ENCODE data around the gene COG6. TPM values are rescaled to one million over a fixed set of nuclear protein-coding genes. Genes with fewer than 3 reads are reported as not detected.
A peak's percentile ranks its signal among the peaks of the same experiment; 100 is the strongest.

The COG6 gene
- total RNA-seq, result 14.0 and 16.8 TPM in 2 replicates

DNA sequence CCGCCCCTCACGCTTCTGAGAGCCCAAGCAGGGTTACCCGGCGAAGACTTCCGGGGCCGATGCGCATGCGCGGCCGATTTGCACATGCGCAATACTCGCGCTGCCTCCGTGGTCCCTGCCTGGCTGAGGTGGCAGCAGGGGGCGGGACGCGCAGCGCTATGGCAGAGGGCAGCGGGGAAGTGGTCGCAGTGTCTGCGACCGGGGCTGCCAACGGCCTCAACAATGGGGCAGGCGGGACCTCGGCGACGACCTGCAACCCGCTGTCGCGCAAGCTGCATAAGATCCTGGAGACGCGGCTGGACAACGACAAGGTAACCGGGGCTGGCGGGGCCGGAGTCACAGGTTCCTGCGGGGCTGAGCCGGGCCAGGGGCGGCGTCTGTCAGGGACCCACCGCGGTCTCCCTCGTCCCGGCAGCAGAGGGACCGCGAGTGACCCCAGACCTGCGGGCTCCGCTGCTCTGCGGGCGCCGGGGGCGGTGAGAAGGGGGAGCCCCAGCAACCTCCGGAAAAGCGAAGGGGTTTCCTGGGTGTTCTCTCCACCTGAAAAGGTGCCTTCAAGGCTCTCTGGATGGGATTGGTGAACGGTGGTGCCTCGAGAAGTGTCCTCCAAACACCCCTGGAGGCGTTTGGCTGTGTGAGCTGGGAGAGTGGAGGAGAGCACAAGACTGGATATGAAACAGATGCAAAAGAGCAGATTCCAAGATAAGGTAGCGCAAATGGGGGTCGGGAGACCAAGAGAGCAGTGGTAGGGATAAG, at the start of gene COG6:
Gene COG6 (plus strand): TSS at position 94 of the 756 bp plus-strand sequence. CDS start 65 bp downstream, at position 159.
- peak; percentile 82 to 89 for DNase-seq (ENCODE audit: low read depth in 2 of 2)

DNA sequence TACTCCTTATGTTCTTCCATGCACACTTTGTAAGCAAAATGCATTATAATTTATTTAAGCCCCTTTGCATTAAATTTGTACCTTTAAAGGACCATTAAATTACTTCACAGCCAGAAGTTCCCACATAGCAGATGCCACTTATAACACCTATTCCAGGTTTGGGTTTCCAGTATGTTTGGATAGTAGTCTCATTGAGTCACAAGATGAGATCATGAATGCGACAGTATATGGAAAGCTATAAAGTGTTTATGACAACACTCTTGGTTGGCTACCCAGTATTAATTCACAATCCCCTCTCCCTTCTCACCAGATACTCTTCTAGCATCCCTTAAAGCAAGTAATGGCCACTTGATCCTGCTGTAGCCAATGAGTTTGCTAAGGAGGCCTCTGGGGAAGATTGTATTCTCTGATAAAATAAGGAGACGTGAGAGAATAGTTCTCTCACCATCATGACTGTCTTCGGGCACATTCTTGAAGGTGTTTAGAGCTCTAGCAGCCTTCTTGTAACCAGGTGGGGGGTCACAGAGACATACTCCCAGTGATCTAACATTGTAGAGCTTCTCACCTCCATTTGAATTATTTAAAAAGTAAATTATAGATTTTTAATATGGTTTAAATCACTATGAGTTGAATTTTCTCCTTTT, 49.7 kb upstream of the COG6 start:
- no peak for DNase-seq (ENCODE audit: low read depth in 2 of 2)

DNA sequence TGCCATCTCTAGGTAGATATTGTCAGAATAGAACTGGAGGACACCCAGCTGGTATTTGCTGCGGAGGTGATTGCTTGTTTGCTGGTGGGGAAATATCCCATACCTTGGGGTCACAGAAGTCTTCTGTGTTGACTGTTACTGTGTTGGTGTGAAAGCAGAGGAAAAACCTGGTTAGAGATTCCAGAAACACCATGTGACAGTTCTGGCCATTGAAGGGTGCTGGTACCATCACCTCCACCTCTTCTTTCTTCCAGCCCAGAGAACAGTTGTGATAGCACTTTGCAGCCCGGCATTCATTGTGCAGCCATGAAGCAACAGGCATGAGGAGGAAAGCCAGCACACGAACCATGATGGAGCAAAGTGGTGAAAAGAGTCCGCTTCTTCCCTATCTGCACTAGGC, 47.6 kb upstream of the COG6 start:
- no peak for DNase-seq (ENCODE audit: low read depth in 2 of 2)

DNA sequence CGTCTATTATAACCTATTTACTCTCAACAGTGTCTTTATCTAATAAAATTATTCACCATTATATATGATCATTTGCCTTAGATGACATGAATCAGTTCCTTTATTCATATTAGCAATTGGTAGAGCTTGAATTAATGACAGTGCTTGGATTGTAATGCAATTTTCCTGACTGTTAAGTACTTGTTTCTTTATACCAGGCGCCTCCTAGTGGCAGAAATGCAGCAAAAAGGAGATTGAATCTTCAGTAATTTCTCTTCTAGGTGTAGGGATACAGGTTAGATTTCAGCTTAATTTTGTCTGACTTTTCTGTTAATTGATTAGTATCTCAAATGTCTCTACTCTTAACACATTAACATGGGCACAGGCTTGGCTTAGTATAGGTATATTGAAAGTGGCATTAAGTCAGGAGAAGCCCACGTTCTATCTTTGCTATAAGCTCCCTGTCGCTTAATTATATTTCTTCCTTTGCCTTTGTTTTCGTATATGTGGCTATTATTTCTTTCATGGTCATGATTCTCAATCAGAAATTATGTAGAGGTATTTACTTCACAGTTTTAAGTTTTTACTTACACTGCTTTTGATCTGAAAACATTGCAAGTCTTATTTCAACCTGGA, 43.3 kb upstream of the COG6 start:
- peak; percentile 69 to 82 for DNase-seq (ENCODE audit: low read depth in 2 of 2)

DNA sequence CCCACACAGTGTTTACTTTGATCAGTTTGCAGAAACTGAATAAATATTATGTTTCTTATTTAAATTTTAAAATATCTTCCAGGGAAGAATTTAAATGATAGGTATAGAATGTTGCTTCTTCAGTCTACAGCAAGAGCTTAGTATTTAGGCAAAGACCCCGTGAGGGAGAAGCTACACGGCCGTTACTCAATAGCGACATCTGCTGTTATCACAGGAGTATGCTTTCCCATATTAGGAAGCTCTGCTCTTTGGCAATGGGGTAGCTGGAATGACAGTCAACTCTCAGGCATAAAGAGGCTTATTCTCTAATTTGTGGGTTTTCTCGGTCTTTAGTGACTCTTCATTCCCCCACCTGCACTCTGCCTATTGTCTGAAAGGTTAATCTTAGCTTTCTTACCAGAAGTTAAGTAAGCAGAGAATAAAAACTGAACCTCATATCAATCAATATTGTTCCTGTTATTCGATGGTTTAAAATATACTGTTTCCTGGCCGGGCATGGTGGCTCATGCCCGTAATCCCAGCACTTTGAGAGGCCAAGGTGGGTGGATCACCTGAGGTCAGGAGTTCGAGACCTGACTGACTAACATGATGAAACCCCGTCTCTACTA, 39.3 kb upstream of the COG6 start:
- DNase-seq (ENCODE audit: low read depth in 2 of 2), result peak; percentile 63 to 75

DNA sequence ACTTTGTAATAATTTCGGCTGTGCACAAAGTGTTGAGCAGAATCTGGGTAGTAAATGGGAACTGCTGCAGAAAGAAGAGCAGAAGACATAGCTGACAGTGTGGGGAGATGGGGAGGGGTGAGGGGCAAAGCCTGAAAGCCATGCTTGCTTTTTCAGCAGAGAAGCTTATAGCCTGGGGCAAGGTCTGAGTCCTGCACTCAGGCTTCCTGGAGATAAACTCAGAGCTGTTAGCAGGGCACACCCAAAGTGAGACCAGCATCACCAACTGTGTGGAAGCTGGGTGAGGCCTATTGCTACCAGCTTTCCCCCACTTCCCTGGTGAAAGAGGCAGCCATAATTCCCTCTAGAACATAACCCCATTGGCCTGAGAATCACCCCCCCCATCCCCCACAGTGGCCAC, 36.9 kb upstream of the COG6 start:
- no peak for DNase-seq (ENCODE audit: low read depth in 2 of 2)

DNA sequence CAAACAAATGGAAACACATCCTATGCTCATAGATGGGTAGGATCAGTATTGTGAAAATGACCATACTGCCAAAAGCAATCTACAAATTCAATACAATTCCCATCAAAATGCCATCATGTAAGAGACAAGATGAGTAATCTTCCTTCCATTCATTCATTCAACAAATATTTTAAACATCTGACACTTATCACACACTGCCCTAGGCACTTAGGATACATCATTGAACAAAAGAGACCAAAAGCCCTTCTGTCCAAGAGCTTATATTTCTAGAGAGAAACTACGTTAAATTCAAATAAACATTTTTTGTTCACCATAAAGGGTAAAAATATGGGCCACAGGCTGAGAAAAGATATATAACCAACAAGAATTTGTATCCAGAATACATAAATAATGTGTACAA, 32.0 kb upstream of the COG6 start:
- DNase-seq (ENCODE audit: low read depth in 2 of 2), result no peak

DNA sequence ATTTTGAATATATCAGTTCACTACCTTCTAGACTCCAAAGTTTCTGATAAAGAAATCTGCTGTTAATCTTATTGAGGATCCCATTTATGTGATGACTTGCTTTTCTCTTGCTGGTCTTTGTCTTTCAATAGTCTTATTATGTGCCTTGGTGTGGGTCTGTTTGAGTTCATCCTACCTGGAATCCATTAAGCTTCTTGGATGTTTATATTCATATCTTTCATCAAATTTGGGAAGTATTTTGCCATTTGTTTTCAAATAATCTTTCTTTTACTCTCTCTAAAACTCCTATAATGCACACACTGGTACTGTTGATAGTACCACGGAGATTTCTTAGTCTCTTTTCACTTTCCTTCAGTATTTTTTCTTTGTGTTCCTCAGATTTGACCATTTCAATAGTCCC, 24.2 kb upstream of the COG6 start:
- no peak for DNase-seq (ENCODE audit: low read depth in 2 of 2)

DNA sequence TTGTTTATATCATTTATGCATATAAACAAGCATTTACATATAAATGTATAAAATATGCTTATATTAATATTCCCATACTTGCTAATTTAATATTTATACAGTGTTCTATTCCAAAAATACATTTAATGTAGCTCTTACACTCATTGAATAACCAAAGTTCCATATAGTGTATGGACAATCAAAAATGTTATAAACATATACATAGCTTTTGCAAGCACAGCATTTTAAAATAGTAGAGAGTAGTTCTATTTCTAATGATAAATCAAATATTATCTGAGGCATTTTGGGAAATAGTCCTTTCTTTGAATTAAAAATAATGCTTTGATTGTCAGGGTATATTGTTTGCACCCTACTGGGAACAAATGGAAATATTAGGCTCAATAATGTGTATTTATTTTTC, 22.5 kb upstream of the COG6 start:
- DNase-seq (ENCODE audit: low read depth in 2 of 2), result no peak

DNA sequence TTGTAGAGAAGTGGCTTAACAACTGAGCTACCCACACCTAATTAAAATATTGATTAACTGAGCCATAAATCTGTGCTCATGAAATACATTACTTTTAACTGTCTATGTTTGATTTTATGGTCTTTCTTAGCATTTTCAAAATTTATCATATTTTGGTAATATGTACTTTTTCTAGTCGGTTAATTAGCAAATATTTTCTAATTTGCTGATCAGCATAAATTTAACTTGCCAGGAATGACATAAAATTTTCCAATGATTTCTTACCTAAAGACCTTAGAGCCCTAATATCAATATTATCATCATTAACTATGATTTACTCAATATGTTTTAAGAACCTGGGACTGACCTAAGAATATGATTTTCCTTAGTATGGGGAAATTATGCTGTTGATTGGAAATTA, 19.9 kb upstream of the COG6 start:
- DNase-seq (ENCODE audit: low read depth in 2 of 2), result no peak

DNA sequence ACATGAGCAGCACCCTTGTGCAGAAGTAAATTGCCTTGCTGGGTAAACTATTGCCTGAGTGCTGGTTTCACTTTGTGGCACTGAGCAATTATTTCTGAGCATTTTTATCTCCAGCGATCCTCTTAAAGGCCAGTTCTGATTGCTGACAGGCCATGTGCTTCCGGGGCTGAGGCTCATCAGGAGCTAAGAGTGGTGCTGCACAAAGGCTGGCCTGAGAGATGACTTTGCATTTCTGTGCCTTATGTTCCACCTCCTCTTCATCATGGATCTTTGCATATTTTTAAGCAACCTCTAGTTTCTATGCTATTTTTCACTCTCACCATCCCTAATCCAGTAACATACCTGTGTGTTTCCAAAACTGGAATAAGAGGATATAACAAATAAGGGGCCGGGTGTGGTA, 17.6 kb upstream of the COG6 start:
- no peak for DNase-seq (ENCODE audit: low read depth in 2 of 2)

DNA sequence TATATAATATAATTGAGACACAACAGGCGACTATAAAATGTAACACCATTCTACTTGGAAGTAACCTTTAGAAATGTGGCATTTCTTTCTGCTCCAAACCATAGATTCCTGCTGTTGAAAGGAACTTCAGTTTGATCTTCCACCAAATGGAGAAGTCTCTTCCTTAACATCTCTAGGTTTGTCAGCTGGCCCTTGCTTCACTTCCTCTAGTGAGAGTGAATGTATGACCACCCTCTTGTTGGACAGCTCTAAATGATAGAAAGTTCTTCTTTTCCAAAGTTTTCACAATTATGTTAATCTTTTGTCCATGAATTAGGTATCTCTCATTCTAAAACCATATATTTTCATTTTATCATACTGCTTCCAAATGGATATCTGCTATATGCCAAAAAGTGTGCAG, 13.8 kb upstream of the COG6 start:
- no peak for DNase-seq (ENCODE audit: low read depth in 2 of 2)

DNA sequence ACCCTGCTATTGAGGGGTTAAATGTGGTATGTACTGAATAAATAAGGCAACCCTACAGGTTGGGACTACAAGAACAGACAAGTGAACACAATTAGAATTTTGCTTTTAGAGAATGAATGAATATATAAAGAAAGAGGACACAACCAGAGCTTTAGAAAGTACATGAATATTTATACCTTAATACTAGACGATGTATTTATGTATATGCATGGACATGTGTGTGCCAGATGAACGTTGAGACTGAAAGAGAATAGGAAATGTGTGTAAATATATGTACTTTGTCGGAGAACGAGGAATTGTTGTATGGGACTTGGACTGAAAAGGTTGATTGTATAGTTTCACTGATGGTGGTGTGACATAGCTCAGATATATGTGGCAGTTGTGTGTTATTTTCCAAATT, 9.3 kb upstream of the COG6 start:
- no peak for DNase-seq (ENCODE audit: low read depth in 2 of 2)

DNA sequence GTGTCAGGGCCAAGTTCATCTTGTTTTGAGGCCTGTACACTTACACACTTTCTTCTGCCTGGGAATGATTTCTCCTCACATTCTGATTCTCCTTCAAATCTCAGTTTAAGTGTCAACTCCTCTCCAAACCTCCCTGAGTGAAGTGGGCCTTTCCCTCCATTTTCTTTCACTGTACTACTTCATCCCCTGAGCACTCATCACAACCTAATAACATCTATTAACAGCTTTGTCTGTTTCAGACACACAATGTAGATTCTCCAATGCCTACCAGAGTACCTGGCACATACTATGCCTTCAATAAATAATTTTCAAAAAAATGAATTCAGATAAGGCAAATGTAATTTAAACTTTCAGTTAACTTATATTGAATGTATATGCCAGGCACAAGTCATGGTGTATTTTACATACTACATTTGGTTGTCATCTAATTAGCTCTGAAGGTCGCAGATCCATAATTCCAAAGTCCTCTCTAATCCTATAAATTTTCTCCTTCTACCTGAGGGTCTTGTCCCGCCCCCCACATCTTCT, 357 bp upstream of the COG6 start:
- no peak for DNase-seq (ENCODE audit: low read depth in 2 of 2)

DNA sequence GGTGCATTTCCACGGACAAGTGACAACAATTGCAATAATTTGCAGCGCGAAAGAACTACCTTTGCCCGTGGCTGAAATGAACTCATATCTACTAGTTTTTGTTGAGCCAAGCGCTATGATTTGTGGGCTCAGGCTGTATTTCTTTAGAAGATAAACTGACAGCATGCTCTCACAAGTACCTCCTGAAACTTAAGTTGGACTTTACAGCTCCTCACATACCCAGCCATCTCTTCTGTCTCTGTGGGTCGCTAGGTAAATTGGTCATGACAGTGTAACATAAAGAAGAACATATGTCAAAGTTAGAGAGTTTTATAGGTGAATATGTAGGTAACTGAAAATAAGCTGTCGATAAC, 839 bp downstream of the COG6 start:
- no peak for DNase-seq (ENCODE audit: low read depth in 2 of 2)

DNA sequence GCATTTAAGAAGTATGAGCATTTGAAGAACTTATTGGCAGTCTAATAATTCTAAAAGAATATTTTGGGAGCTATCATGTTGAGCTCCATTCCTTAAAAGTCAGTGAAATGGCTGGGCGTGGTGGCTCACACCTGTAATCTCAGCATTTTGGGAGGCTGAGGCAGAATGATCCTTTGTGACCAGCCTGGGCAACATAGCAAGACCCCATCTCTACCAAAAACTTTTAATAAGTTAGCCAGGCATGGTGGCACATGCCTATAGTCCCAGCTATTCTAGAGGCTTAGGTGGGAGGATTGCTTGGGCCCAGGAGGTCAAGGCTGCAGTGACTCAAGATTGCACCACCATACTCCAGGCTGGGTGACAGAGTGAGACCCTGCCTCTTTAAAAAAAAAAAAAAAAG, 8.0 kb downstream of the COG6 start:
- no peak for DNase-seq (ENCODE audit: low read depth in 2 of 2)

DNA sequence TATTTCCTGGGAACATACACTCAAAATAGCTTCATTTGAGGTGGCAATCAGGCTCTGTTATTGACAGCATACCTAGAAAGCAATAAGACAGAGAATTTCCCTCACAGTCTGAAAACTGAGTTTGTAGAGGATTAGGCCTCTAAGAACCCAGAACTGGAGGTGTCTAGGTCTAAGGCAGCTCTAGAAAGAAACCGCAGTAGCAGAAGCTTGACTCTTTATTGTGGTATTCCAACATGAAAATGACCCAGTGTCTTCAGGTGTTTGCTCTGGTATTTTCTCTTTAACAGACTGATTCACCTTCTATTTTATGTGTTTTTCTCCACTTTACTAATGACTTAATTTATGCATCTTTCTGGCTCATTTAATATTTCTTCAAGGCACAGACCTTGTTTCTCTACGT, 8.5 kb downstream of the COG6 start:
- no peak for DNase-seq (ENCODE audit: low read depth in 2 of 2)

DNA sequence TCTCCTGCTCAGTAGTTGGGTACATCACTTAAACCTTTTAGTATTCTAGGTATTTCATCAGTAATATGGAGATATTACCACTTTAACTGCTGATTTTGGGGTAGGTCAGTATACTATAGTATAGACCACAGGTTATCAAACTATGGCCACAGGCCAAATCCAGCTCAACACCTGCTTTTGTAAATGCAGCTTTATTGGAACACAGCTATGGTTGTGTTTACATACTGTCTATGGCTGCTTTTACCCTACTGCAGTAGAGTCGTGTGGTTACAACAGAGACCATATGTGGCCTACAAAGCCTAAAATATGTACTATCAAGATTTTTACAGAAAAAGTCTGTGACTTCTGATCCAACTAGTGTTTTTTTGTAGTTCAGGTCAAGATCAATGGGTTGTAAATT, 10.3 kb downstream of the COG6 start:
- DNase-seq (ENCODE audit: low read depth in 2 of 2), result no peak

DNA sequence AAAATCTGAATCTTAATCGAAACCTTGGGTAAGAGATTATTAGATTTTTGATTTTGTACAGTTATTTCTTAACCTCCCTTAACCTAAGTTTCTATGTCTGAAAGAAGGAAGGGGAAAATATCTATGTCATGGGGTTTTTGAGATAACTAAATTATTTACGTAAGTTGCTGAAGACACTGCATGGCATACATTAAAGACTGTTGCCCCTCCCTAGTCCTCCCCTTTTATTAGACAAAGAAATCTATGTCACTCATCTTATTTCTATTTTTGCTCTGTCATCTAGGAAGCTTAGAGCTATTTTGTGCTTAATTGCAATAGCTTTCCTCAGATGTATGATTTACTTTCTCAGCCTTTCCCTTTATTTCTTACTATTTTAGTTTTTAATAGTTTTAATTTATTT, 15.0 kb downstream of the COG6 start:
- DNase-seq (ENCODE audit: low read depth in 2 of 2), result no peak

DNA sequence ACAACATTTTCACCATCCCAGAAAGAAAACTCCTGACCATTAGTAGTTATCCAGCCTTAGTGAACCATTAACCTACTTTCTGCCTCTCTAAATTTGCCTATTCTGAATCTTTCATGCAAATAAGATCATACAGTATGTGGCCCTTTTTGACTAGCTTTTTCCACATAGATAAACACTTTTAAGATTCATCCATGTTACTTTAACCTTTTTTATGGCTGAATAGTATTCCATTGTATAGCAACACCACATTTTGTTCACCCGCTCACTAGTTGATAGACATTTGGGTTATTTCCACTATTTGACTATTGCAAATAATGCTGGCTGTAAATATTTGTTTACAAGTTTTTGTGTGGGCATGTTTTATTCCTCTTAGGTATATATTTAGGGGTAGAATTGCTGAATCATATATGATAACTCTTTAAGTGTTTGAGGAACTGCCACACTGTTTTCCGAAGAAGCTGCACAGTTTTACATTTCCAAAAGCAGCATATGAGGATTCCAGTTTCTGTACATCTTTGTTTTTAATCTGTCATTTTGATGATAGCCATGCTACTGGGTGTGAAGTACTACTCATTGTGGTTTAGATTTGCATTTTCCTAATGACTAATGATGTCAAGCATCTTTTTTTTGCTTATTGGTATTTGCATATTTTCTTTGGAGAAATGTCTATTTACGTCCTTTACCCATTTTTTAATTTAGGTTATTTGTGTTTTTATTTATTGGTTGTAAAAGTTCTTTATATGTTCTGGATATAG, 17.1 kb downstream of the COG6 start:
- no peak for DNase-seq (ENCODE audit: low read depth in 2 of 2)

DNA sequence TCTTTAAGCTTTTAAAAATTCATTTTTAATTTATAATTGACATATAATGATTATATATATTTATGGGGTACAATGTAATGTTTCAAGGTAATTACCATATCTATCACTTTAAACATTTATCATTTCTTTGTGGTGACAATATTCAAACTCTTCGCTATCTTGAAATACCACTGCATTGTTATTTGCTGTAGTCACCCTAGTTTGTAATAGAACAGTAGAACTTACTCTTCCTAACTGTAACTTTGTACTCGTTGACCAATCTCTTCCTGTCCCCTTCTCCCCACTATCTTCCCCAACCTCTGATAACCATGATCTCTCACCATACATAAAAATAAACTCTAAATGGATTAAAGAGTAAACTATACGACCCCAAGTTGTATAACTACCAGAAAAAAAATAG, 20.4 kb downstream of the COG6 start:
- no peak for DNase-seq (ENCODE audit: low read depth in 2 of 2)

Measured in dermis microvascular lymphatic vessel endothelial cell (primary cell).